GM21526 (cell line): ENCODE data around the gene AKT3.

Experiments used
- ATAC-seq: cut with Tn5 transposase; IDR thresholded peaks from one replicate; pipeline ENCODE4 v1.9.1; 2021; ENCODE audit warnings: moderate library complexity; ENCODE audit not compliant: unreplicated experiment, low FRiP score

Gene AKT3

GRCh38 chr1:243475966-243476365 is 374.1 kb downstream of the AKT3 start:
- no peak for ATAC-seq

DNA sequence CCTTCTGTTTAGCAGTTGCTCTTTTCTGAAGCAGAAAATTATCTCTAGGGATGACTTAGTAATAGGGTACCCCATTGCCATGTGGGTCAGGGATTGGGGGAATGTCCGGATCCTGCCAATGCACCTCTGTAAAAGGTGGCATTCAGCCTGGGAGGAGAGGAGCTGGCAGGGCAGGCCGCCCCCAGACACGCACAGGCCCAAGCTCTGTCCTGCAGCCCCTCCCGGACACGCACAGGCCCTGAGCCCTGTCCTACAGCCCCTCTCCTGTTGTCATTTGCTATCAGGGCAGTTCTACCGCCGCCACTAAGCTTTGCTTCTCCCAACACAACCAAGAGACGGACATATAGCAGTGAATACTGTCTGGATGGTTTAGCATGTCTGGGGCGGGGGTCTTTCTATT is 375.1 kb downstream of the AKT3 start:
- ATAC-seq, result no peak

DNA sequence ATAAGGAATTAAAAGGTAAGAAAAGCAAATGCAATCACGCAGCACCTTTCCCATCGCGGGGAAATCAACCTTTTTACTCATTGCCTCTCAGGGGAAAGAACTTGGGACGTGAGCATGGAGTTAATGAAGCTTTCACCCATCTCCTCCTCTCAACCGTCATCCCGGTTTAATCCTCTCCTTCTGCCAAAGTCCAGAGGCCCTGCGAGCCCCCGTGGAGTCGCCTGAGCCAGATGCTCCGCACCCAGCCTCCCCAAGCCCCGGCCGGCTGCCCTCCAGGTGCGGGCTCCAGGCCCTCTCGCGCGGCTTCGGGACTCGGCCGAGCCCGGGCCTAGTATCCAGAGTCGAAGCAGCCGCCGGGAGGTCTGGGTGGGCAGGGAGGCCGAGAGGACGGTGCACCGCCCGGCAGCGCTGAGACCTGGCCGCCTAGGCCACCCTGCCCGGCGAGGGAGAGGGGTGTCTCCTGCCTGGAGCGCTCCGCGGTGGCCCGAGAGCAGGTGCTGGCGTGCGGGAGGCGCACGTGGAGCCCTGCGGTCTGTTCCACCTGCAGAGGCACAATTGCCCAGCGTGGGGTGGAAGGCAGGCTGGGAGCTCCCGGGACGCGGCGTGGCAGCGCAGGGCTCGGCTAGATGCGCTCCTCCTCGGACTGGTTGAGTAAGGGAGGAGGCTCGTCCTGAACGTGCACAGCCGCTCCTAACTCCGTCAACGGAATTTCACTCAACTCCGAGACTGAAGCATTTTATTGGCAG is 375.7 kb downstream of the AKT3 start:
- ATAC-seq, result no peak

- ATAC-seq, result no peak
Observed at GRCh38 chr1:243473227-243474135, 376.6 kb downstream of the AKT3 start.

- peak; percentile 78 for ATAC-seq
Observed at GRCh38 chr1:243471754-243472745, 378.0 kb downstream of the AKT3 start.

DNA sequence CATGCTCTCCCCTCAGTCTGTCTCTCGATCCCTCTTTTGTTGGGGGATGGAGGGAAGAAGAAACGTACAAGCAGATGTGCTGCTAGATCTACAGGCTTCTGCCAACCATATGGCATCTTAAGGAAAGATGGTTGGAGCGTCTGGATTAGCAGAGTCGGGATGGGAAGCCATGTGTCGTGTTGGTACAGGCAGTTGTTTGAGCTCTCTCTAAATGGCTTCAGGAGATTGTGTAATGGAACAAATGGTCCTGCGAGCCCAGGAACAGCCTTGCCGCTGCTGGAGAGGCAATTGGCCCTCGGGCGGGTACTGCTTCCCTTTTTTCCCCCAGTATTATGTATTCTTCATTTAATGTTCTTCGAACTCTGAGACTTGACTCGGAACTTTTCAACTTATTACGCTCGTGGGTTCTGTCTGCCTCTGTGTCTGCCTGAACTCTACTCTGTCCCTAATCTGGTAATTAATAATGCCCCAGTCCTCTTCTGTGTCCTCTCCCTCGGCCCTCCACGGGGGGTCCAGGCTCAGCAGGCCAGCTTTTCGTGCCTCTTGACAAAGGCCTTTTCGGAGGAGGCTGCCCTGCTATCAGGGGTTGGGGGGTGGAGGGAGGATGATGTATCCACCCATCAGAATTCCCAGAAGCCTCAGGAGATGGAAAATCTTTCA is 378.9 kb downstream of the AKT3 start:
- ATAC-seq, result no peak

- no peak for ATAC-seq
Observed at GRCh38 chr1:243470502-243470901, 379.5 kb downstream of the AKT3 start.

GRCh38 chr1:243469497-243469896 is 380.5 kb downstream of the AKT3 start:
- no peak for ATAC-seq

DNA sequence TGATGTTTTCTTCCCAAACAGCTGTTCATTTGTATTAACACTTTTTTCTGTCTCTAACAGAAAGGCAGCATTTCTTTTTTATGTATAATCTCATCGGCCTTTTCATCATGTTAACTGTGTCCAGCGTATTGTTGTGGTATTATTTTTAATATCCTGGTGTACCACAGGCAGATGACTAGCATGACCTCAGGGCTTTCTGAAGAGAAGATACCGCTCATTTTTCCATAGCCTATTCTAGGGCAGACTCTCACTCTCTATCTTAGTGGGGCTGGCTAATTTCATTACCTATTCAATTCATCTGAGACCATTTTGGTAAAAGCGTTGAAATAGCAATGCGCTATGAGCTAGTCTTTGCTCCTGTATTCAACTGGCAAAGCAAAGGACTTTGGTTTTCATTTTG is 384.3 kb downstream of the AKT3 start:
- no peak for ATAC-seq

DNA sequence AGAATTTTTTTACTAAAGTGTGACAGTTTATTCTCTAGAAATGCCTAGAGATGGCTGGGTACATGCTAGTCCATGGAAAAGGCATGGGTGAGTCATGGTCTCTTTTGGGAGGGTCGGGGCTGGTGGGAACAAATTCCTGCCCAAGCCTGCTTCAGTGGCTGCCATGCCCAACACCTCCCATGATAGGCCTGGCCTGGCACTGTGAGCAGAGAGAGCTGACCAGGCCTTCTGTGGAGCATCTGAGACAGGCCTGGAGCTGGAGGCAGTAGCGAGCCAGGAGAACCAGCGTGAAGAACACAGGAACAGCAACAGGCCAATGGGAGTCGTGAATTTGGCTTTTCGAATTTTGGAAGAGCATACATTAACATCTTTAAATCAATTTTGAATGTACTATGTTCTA is 385.0 kb downstream of the AKT3 start:
- no peak for ATAC-seq

GRCh38 chr1:243462929-243463697 is 386.9 kb downstream of the AKT3 start:
- no peak for ATAC-seq

GRCh38 chr1:243461700-243462099 is 388.3 kb downstream of the AKT3 start:
- no peak for ATAC-seq

- ATAC-seq, result no peak
Observed at GRCh38 chr1:243459059-243459458, 391.0 kb downstream of the AKT3 start.

DNA sequence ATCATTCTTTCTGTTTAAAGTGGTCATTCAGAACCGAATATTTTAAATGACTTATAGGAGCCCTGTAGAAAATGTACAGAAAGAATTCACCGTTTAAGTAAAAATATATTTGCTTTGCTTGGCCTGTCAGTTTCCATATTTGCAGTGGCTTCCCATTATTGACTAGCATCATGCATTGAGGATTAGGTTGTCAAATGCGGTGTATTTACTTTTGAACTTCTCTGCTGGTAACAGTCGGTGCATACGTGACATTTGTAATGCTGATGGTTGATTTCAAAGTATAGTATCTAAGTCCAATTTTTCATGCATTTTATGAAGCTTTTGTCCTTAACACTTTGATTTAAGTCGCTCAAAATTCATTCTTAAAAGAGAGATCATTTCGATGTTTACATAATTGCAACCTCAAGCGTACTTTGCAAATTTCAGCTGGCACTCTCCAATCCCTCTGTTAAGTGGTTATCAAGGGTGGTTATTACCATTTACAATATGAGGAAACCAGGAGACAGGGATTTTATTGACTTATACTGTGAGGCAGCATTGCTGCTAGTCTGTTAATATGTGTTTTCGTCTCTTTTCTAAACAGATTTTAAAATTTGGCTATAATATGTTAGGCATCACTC is 392.6 kb downstream of the AKT3 start:
- ATAC-seq, result no peak

DNA sequence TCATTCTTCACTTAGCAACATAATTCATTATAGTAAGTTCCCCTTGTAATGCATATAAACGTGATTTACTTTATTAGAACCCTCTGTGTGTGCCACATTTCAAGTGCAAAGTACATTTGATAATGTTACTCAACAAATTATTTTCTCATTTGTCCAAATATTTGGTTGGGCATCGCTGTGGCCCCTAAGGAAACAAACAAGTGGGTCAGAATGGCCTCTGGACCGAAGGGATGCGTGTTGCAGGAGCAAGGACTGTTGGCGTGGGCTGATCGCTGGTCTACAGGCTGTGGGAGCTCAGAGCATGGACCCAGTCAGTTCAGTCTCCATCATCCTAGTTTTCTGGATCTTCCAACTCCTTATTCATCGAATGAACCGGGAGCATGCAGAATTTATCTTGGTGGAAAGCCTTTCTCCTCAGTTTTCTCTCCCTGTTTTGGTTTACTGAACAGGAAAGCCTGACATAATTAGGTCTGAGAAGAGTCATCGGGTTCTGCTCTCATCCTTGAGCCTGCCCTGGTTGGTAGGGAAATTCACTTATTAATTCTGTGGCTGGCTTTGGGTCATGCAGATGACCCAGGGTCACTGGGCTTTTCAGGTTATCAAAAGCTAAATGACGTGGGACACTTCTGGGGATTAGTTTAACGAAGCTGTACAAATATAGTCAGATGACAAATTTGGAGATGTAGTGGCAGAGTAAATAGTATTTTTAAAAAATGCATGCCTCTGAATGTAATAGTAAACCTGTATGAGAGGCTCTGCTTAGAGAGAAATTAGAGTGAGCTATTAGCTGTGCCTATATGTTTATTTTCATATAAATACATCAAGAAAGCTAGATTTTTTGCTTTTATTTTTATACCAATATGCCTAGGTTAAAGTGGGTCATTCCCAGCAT is 394.0 kb downstream of the AKT3 start:
- no peak for ATAC-seq

DNA sequence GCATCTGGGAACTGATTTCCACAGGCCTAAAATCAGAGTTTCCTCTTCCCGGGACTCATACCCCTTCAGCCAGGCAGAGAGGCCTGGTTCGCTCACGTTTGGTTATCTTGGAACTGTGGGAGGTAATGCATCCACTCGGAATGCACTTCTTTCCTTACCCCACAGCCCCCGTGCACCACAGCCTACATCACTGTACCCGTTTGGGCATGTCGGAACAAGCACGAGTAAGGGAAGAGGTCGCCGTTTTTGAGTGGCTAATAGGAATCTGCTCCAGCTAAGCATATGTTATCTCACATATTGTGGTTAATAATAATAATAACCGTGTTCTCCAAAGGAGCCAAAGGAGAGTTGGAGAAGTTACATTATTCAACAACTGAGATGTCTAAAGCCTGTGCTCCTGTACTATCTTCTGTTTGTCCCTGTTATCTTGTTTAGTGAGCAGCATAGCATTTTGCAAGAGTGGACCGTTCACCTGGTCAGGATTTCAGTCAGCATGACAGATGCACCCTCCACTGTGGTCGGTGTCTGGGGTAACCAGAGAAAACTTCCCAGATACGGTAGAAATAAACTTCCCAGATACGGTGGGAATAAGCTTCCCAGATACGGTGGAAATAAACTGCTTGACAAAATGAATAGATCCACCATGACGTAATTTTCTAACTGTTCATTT is 395.6 kb downstream of the AKT3 start:
- ATAC-seq, result no peak

GRCh38 chr1:243452092-243452491 is 398.0 kb downstream of the AKT3 start:
- no peak for ATAC-seq
